ENCODE measurements around the gene TAF10.

TAF10 gene

DNA sequence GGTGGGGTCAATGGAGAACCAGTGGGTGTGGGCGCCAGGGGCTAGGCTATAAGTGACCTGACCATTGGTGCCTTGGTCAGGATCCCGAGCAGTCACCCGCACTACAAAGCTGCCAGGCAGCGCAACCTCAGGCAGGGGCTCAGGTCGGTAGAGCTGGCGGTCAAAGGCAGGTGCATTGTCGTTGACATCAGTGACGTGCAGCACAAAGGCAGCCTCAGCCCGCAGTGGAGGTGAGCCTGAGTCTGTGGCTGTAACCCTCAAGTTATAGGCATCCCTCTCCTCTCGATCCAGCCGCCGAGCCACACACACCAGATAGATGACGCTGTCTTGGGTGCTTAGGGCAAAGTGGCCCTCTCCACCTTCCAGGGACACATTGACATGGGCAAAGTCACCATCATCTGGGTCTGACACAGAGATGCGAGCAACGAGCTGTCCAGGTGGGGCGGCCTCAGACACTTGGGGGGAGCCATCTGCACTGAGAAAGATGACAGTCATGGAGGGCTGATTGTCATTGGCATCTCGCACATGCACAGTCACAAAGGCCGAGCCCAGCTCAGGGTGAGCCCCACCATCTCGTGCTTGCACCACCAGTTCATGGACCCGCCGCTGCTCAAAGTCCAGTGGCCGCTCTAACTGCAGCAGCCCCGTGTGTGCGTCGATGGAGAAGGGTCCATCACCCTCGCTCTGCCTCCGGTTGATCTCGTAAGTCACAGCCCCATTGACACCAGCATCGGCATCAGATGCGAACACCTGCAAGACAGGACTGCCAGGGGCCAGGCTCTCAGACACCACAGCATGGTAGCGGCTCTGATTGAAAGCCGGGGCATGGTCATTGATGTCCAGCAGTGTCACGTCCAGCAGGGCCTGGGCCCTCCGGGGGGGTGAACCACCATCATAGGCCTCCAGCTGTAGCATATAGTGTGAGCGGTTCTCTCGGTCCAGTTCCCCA lies 28.3 kb upstream of the TAF10 start:
- no peak for DNase-seq

DNA sequence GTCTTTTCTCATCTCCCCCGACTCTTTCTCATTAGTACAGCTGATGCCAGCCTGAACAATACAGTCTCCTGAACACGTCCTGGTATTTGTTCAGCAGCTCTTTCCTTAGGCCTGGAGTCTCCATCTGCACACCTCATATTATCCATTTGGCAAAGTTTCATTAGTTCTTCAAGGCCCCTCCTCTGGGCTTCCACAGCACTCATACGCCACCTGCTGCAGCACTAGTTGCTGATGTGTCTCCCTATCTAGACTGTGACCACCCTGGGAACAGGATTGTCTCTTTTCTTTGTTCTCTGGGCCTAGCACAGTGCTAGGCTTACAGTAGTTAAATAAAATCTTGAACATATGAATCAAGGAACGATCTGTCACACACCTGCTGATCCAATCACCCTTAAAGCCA lies 26.4 kb upstream of the TAF10 start:
- DNase-seq: no peak

DNA sequence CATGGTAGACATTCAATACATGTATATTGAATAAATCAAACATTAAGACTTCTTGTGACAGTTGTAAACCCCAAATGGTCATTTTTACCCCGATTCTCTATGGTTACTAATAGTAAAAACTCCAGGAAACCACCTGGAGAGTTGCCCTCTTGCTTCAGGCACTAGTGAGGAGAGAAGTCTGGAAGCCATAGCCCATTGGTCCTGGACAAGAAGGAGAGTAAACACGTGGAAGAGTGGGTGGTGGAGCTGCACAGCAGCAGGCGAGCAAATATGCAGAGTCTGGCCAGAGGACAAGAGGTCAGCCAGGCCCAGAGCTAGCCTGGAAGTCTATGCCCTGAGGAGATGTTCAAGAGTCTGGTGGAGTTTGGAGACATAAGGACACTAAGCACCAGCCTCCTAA lies 25.9 kb upstream of the TAF10 start:
- no peak for DNase-seq

DNA sequence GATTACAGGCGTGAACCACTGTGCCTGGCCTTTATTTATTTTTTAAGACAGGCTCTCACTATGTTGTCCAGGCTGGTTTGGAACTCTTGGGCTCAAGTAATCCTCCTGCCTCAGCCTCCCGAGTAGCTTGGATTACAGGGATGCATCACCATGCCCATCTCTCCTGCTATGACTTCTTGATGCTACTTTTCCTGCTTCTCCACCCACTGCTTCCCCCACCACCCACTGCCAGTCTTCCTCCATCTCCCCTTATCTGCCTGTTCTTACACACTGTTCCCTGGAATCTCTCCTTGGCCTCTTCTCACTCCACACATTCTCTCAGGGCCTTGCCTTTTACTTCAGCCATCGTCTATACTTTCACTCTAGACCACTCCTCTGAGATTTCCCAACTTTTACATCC lies 24.5 kb upstream of the TAF10 start:
- no peak for DNase-seq

DNA sequence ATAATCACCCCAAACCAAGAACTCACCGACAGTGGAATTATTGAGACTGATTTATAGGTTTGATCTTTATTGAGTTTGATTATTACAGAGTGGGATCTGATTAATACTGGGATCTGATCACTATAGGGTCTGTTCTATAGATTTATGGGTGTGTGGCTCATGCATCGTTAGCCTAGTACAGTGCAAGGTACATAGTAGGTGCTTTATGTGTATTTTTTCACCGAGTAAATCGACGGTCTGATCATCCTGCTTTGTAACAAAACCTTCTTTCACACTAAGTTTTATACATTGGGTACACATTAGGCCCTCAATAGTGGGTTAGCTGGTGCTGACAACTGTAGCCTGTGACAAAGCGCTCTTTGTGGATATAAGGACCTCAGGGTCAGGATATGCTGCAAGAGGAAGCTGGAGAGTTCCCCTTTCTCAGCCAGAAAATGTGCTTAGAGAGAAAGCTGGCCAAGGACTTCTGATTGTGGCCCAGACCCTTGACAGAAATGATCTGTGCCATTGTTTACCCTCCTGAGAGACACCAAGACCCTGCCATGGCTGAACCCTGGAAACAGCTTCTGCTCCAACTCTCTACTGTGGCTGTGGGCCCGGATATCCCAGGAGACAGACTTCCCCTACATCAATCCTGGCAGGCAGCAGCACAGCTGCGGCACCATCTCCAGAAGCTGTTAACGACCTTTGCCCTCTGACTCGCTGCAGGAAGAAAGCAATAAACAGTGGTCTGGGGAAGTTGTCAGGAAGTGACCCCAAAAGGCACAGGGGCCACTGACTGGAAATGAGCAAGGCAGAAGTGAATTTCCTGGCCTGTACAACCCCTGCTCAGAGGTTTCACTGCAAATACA lies 23.3 kb upstream of the TAF10 start:
- no peak for DNase-seq

DNA sequence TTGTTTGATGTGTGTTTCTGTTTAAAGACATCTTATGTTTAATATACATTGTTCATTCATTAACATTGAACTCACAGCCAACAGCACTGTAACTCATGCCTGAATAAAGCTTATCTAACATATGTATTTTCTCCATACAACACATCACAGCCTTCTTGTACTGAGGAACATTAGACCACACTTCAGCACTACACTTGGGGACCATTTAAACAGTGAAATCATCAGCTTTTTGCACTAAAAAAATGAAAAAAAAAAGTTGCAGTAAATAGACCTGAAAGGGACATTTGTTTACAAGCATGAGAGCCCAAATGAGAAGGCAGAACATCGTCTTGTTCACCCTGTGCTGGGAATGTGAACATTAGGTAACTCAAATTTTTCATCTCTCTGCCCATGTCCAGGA lies 22.5 kb upstream of the TAF10 start:
- no peak for DNase-seq

DNA sequence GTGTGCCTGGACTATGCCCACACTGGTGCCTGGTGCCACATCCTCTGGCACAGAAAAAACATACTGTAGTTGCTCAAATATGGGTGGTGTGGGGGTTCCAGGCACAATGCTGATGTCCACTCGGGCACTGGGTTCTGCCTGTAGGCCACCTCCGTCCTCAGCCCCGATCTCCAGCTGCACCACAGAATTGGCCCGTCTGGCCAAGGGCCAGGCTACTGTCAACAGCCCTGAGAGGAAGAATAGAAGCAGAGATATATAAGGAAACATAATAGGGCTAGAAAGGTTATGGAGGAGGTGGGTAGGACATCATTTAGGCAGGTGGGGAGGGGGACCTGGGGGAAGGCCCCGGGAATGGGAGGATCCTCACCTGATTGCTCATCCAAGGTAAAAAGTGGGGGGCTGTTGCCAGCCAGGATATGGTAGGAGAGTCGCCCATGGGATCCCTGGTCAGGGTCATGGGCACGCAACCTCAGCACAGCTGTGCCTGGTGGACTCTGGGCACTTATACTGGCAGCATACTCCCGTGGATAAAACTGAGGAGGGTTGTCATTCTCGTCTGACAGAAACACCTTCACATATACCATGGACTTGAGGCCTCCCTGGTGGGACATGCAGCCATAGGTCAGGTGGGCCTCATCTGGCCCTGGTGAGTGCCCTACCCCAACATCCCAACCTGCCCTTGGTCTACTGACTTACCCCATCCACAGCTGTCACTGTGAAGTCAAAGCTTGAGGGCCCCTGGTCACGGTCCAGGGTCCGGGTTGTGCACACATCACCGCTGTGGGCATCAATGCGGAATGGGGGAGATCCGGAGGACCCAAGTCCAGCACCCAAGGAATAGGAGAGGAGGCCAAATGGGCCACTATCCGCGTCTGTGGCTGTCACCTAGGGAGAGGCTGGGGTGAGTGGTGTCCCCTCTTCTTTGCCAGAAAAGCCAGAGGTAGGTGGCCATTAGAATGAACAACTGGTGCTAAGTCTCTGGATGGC lies 21.7 kb upstream of the TAF10 start:
- no peak for DNase-seq

DNA sequence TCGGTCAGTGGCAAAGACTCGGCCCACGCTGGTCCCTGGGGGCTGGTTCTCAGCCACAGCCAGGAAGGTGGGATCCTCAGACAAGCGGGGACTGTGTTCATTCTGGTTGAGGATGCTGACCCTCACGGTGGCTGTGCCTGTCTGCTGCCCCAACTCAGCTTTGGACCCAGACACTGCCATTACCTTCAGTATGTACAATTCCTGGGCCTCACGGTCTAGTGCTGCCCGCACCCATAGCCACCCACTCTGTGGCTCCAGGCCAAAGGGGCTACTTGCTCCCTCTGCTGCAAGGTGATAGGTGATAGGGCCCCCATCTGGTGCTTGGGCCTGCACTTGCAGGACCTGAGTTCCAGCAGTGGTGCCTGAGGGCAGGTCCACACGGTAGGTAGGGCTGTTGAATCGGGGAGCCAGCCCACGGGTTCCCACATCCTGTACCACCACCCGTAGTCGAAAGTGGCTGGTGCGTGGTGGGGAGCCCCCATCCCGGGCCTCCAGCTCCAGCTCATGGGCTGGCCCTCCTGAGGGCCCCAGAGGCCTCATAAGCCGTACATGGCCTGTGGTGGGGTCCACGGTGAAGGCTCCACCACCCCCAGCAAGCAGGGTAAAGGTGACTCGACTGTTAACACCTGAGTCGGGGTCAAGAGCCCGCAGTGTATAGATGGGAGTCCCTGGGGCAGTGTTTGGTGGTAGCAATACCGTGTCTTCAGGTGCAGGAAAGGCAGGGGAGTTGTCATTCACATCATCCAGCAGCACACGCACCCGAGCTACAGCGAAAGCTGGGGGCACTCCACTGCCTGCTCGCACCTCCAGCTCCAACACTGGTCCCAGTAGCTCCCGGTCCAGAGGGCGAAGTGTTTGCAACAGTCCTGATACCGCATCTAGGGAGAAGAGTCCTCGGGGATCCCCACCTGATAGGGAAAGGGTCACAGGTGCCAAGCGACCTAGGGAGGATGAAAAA lies 20.4 kb upstream of the TAF10 start:
- DNase-seq: no peak

DNA sequence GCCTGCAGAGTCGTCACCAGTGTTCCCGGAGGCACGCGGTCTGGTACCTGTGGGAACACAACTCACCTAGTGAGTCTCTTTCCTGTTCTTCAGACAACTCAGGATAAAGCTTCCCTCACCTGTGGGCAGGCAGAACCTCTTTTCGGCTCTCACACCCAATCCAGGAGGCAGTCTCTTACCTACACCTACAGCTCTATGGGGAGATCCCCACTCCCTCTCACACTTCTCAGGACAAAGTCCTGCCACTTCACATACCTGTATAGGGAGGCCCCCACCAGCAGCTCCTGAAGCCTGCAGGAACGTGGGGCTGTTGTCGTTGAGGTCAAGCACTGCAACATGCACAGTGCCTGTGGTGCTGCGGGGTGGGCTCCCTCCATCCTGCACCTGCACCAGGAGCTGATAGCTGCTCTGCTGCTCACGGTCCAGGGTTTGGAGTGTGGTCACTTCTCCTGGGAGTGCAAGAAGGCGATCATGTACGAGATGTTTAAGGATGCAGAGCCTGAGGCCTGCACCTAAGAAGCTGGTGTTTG lies 19.4 kb upstream of the TAF10 start:
- no peak for DNase-seq

DNA sequence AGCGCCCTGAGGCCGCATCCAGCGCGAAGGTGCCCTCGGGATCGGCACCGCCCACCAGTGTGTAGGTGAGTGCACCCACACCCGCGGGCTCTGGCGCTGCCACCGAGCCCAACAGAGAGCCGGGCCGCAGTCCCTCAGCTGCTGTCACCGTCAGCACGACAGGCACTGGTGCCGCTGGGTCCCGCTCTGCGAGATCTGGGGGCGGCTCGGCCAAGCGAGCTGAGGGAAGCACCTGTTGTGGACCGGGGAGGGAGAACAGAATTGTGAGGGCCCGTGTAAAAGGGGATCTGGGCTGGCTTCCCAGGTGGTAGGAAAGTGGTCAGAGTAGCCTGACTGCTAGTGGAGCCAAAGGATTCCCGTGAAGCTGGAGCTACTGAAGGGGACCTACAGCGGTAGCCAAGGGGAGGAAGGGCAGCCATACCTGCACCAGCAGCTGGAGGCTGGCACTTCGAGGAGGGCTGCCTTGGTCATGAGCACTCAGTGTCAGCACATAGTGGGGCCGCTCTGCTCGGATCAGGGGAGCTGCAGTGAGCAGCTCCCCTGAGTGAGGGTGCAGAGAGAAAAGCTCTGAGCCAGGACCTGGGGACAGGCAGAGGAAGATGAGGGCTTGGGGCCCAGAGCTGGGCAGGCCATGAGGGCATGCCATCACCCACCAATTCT lies 18.7 kb upstream of the TAF10 start:
- DNase-seq: no peak

DNA sequence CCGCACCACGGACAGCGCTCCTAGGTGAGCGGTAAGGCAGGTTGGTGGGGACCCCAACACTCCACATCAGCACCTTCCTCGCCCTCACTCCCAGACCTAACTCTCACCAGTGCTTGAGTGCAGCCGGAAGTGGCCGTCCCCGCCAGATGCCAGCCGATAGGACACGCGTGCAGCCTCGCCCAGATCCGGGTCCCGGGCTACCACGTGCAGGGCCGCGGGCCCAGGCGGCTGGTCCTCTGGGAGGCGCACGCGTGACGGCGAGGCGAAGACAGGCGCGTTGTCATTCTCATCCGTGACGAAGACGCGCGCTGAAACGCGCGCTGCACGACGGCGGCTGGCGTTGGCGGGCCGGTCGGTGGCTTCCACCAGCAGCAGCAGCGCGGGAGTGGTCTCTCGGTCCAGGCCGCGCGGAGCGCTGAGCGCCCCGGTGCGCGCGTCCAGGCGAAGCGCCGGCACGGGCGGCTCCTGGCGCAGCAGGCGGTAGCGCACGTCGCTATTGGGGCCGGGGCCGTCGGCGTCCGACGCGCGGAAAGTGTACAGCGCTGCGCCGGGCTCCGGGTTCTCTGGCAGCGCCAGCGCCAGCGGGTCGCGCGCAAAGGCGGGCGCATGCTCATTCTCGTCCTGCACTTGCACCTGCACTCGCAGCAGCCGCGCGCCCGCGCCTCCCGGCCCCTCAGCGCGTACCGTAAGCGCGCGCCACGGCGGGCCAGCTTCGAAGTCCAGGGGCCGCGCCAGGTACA lies 18.0 kb upstream of the TAF10 start:
- DNase-seq: no peak

DNA sequence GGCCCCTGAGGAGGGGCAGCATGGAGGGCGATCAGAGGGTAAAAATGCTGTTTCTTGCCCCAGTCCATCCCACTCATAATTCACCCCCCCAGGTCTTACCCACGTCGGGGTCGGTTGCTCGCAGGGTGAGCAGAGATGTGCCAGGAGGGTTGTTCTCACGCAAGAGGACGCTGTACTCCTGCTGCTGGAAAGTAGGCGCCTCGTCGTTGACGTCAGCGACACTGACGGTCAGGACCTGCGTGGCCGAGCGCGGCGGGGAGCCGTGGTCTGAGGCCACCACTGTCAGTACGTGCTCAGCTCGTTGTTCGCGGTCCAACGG lies 17.5 kb upstream of the TAF10 start:
- DNase-seq: no peak

DNA sequence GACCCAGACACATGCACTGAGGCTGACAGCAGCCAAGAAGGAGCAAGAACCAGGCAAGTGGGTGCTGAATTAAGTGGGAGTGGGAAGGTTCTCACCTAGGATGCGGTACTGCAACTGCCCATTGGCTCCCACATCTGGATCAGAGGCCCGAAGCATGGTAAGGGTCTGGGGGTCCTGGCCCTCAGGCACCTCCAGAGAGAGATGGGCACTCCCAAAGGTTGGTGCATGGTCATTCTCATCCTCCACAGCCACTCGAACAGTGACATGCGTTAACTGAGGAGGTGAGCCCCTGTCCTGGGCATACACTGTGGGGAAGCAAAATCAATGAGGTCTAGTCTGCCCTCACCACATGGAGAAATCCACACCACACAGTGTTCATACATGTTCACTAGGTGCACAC lies 16.5 kb upstream of the TAF10 start:
- no peak for DNase-seq

DNA sequence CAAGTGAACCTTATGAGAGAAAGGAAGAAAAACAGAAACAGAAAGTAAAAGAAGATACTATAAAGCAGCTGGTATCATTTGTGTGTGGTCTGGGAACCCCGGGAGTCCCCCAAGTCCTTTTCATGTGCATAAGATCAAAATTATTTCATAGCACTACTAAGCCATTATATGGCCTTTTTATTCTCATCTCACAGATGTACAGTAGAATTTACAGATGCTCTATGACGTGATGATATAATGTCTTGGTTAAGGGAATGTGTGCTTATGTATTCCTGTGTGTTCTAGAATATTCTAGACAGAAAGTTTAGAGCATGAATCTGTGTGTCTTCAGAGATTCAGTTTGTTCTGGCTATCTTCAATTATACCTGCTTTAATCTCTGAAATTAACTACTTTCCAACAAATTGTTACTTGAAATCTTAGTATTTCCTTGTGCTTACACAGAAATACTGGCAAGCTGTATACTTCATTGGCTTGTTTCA lies 15.8 kb upstream of the TAF10 start:
- no peak for DNase-seq

DNA sequence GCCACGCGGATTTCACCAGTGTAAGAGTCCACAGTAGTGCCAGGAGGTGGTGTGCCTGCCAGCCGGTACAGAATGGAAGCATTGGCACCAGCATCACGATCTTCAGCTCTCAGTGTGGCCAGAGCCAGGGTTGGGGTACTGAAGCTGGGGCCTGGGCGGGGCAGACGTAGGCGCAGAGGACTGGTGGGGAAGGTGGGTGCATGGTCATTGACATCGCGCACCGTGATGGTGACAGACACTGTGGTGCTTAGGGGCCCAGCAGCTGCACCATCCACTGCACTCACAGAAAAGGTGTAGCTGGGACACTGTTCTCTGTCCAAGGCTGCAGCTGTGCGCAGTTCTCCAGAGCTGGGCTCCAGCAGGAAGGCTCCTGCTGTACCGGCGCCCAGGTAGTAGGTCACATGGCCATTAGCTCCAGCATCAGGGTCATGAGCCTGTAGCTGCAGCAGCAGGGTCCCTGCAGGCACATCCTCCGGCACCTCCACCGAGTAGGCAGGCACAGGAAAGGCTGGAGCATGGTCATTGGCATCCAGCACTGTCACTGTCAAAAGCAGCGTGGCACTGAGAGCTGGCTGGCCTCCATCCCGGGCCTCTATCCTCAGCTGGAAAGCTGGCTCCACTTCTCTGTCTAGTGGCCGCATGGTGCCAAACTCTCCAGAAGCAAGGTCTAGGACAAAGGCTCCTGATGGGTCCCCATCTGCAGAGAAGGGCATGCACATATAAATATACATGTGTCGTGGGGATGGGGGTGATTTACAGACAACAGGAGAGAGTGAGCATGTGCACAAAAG lies 15.2 kb upstream of the TAF10 start:
- DNase-seq: no peak

DNA sequence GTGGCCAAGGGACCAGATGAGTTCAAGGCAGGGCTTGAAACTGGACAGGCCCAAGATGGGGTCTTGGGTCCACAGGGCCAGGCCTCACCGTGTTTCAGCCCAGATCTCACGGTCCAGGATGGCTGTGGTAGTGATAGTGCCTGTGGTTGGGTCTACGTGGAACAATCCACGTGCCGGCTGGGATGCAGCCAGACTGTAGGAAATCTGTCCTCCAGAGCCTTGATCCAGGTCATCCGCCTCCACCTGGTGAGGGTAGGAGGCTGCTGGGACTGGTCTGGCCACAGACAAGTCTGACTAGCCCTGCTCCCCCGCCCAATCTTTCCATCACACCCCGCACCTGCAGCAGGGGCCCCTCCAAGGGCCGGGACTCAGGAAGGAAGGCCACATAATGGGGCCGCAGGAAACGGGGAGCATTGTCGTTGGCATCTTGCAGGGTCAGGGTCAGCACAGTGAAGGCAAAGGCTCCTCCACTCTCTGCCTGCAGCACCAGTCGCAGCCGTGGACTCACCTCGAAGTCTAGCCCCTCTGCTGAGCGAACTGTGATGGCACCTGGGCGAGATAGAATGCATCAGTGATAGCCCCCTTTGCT lies 13.9 kb upstream of the TAF10 start:
- DNase-seq: no peak

DNA sequence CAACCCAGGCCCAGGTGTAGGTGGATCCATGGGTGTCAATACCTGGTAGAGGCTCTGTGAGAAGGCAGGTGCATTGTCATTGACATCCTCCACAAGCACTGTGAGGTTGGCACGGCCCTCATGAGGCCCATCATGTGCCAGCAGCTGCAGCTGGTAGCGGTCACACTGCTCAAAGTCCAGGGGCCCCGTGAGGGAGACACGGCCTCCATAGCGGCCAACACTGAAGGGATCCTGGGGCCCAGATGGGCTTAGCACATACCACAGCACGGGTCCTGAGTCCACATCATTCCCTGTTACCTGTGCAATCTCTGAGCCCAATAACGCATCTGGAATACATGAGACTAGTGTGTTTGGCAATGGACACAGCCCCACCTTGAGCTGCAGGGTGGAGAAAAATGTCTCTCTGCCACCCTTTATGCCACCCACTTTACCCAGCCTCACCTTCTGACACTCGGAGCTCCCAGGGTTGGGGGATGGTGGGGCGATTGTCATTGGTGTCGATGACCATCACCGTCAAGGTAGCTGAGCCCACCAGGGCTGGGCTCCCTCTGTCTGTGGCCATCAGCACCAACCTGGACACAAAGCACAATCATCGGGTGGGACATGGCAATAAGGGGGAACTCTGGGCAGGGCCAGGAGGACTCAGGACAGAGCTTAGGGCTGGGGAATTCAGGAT lies 13.3 kb upstream of the TAF10 start:
- no peak for DNase-seq
